Measurements from ENCODE around the gene BOD1L1.

BOD1L1 gene

DNA sequence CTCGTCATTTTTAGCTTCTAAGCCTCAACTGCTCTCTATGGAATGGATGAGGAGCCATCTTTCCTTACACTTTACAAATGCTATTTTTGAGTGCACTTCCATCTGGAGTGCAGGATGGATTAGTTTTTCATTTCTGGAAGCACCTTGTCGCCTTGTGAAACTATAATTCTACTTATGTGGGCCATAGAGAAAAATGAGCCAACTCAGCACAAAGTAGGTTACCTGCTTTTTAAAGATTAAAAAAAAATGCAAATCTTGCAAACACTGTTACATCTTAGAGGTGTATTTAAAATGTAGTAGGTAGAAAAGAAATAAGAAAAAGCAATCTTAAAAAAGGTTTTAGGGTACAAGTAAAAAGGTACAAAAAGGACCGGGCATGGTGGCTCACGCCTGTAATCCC lies 10.9 kb downstream of the BOD1L1 start:
- TF ChIP-seq, protein P1, sequence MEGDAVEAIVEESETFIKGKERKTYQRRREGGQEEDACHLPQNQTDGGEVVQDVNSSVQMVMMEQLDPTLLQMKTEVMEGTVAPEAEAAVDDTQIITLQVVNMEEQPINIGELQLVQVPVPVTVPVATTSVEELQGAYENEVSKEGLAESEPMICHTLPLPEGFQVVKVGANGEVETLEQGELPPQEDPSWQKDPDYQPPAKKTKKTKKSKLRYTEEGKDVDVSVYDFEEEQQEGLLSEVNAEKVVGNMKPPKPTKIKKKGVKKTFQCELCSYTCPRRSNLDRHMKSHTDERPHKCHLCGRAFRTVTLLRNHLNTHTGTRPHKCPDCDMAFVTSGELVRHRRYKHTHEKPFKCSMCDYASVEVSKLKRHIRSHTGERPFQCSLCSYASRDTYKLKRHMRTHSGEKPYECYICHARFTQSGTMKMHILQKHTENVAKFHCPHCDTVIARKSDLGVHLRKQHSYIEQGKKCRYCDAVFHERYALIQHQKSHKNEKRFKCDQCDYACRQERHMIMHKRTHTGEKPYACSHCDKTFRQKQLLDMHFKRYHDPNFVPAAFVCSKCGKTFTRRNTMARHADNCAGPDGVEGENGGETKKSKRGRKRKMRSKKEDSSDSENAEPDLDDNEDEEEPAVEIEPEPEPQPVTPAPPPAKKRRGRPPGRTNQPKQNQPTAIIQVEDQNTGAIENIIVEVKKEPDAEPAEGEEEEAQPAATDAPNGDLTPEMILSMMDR (IDR thresholded peaks at IDR 0.05; ENCODE audit: low read depth, low read length): no peak
- peaks cover 62% of the 10 kb centered on the region for H3K36me3 ChIP-seq
- no peak overlapping the region for H3K27ac ChIP-seq
- H3K9me3 ChIP-seq (ENCODE audit: severe bottlenecking): no peaks in the 10 kb centered on the region
- no peaks in the 10 kb centered on the region for H3K27me3 ChIP-seq (ENCODE audit: insufficient read depth, low read depth, severe bottlenecking)
- H3K4me3 ChIP-seq (ENCODE audit: low read depth, low read length): no peak overlapping the region
- DNase-seq: no peak

DNA sequence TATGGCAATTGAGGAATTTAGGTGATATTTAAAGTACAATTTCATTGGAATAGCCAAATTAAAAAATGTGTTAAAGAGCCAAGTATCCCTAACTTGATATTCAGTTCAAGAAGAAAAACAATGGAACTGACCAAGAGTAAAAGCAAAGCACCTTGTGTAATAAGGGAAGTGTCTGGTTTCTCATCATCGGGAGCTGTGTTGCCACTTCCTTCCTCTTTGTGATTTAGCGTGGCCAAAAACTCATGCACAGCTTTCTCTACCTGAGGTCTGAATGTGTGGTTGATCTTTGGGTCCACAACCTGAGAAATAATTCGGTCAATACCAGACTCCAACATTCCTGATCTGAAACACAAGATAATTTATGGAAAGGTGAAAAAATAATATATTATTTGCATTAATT lies 12.4 kb downstream of the BOD1L1 start:
- H3K36me3 ChIP-seq: peaks cover 74% of the 10 kb centered on the region
- DNase-seq: no peak
- H3K27ac ChIP-seq: no peak overlapping the region

DNA sequence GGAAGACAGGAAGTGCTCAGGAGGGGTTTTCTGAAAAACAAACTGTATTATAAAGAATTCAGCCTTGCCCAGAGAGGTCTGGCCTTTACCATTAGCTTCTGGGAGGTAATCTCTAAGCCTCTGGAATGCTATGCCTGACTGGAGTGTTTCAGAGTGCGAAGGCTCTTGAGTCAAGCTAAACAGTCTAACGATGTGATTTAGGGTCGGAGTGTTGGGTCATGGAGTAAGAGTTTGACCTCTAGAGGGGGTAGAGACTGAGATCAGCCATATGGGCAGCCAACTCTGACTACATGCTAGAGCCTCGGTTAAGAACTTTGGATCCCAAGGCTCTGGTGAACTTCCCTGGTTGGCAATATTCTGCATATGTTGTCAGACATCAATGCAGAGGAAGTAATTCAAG lies 15.0 kb downstream of the BOD1L1 start:
- TF ChIP-seq, protein P1 (IDR thresholded peaks at IDR 0.05; ENCODE audit: low read depth, low read length): no peak
- no peaks in the 10 kb centered on the region for H3K27me3 ChIP-seq (ENCODE audit: insufficient read depth, low read depth, severe bottlenecking)
- no peak overlapping the region for H3K4me3 ChIP-seq (ENCODE audit: low read depth, low read length)
- peaks cover 69% of the 10 kb centered on the region for H3K36me3 ChIP-seq
- H3K27ac ChIP-seq: no peak overlapping the region
- DNase-seq: no peak
- H3K9me3 ChIP-seq (ENCODE audit: severe bottlenecking): no peaks in the 10 kb centered on the region

More for the DNA sequence above, 12.4 kb downstream of the BOD1L1 start:
- TF ChIP-seq, protein P1 (IDR thresholded peaks at IDR 0.05; ENCODE audit: low read depth, low read length): no peak
- Histone ChIP-seq H3K9me3 (ENCODE audit: severe bottlenecking) (no peaks in the 10 kb centered on the region), H3K27me3 (ENCODE audit: insufficient read depth, low read depth, severe bottlenecking) (no peaks in the 10 kb centered on the region), H3K4me3 (ENCODE audit: low read depth, low read length) (no peak overlapping the region)

DNA sequence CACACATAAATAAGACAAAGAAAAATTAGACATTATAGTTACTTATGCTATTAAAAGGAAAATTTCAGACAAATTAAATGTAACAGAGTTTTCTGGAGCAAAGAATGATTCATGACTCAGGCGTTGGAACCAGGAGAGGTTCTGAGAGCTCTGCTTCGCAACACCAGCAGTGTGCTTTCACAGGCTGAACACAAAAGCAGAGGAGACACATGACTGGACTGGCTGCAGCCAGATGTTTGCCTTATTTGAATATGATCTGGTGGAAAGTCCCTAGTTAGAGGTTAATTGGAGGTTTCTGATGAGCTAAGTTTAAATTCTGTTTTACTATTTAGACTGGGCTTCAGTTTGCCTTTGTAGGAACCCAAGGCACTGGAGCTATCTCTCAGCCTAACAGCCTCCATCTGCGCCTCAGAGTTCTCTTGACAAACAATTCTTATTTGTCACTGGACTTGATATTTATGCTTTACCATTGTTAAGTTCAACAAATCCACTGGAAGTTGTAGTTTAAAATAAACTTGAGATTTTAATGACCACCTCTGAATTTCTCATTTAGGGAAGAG lies 16.2 kb downstream of the BOD1L1 start:
- Histone ChIP-seq H3K4me3 (ENCODE audit: low read depth, low read length) (no peak overlapping the region), H3K27ac (no peak overlapping the region), H3K9me3 (ENCODE audit: severe bottlenecking) (no peaks in the 10 kb centered on the region), H3K27me3 (ENCODE audit: insufficient read depth, low read depth, severe bottlenecking) (no peaks in the 10 kb centered on the region), H3K36me3 (peaks cover 75% of the 10 kb centered on the region)
- no peak for DNase-seq
- TF ChIP-seq, protein P1 (IDR thresholded peaks at IDR 0.05; ENCODE audit: low read depth, low read length): no peak

DNA sequence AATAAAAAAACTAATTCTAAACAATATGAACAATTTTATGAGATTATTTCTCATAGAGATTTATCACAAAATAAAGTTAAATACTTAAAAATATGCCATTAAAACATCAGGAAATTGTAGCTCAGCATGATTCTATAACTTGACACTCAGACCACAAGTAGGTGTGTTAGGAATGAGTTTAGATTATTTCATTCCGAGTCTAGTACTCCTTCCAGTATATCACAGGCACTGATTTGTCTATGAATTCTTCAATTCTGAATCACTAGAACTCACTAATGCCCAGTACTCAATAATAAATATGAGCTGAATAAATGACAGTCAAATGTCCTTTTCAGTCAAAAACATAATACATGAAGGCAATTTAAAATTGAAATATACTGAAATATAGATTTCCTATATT lies 22.2 kb downstream of the BOD1L1 start:
- H3K27ac ChIP-seq: no peak overlapping the region
- H3K9me3 ChIP-seq (ENCODE audit: severe bottlenecking): no peaks in the 10 kb centered on the region
- no peak for DNase-seq
- no peaks in the 10 kb centered on the region for H3K27me3 ChIP-seq (ENCODE audit: insufficient read depth, low read depth, severe bottlenecking)
- TF ChIP-seq, protein P1 (IDR thresholded peaks at IDR 0.05; ENCODE audit: low read depth, low read length): no peak
- no peak overlapping the region for H3K4me3 ChIP-seq (ENCODE audit: low read depth, low read length)
- H3K36me3 ChIP-seq: peaks cover 81% of the 10 kb centered on the region

DNA sequence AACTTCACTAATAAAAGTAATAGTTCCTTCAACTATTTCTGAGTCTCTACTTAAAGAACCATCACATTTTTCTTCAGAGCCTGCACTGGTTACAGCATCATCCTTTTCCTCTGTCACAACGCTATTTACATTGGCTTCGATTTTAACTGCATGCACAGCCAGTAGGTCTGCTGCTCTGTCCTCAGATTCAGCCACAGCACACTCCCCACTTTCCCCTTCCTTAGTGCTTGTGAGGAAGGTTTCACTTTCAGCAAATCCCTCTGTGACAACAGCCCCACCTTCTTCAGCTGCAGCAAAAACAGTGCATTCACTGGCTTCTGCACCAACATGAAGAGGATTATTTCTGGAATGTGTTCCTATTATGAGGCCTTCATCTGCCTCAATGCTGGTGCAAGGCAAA lies 25.7 kb downstream of the BOD1L1 start:
- no peaks in the 10 kb centered on the region for H3K27me3 ChIP-seq (ENCODE audit: insufficient read depth, low read depth, severe bottlenecking)
- no peak overlapping the region for H3K27ac ChIP-seq
- no peaks in the 10 kb centered on the region for H3K9me3 ChIP-seq (ENCODE audit: severe bottlenecking)
- TF ChIP-seq, protein P1 (IDR thresholded peaks at IDR 0.05; ENCODE audit: low read depth, low read length): no peak
- no peak for DNase-seq
- H3K4me3 ChIP-seq (ENCODE audit: low read depth, low read length): no peak overlapping the region
- H3K36me3 ChIP-seq: peaks cover 89% of the 10 kb centered on the region

All from WERI-Rb-1 (cell line).